GM21723 (cell line): ENCODE data around the gene SESN3.
"Not testable (repeated sequence)": the region's sequence is repeated elsewhere in the genome, so short reads cannot be mapped to it uniquely, and the experiment has no call there.

Source experiments
- ATAC-seq: cut with Tn5 transposase; IDR thresholded peaks from one replicate; pipeline ENCODE4 v1.9.1; 2021; ENCODE audit warnings: mild to moderate bottlenecking, moderate library complexity; ENCODE audit not compliant: unreplicated experiment

Gene SESN3

GRCh38 chr11:95251896-95252295, 20.9 kb upstream of the SESN3 start:
- not testable (repeated sequence) for ATAC-seq

GRCh38 chr11:95248666-95249467, 17.9 kb upstream of the SESN3 start:
- ATAC-seq: peak; percentile 86

GRCh38 chr11:95247883-95248282, 16.9 kb upstream of the SESN3 start:
- ATAC-seq: no peak

GRCh38 chr11:95247127-95247684, 16.2 kb upstream of the SESN3 start:
- ATAC-seq: no peak

- ATAC-seq: no peak
Measured at GRCh38 chr11:95245581-95245980, 14.6 kb upstream of the SESN3 start.

- no peak for ATAC-seq
Measured at GRCh38 chr11:95245038-95245437, 14.0 kb upstream of the SESN3 start.

GRCh38 chr11:95243673-95244072, 12.7 kb upstream of the SESN3 start:
- no peak for ATAC-seq

- ATAC-seq: no peak
Measured at GRCh38 chr11:95242845-95243605, 12.0 kb upstream of the SESN3 start.

GRCh38 chr11:95242091-95242844, 11.3 kb upstream of the SESN3 start:
- ATAC-seq: peak; percentile 52

- ATAC-seq: peak; percentile 44
Measured at GRCh38 chr11:95241681-95242081, 10.7 kb upstream of the SESN3 start.

- no peak for ATAC-seq
Measured at GRCh38 chr11:95239871-95240649, 9.1 kb upstream of the SESN3 start.

GRCh38 chr11:95232666-95233065, 1.7 kb upstream of the SESN3 start:
- ATAC-seq: no peak

GRCh38 chr11:95231881-95232605, 1.0 kb upstream of the SESN3 start:
- peak; percentile 29 for ATAC-seq

- peak; percentile 27 for ATAC-seq
Measured at GRCh38 chr11:95230810-95231126, 234 bp downstream of the SESN3 start.

GRCh38 chr11:95229993-95230809, 801 bp downstream of the SESN3 start:
- ATAC-seq: no peak

- ATAC-seq: no peak
Measured at GRCh38 chr11:95229199-95229992, 1.6 kb downstream of the SESN3 start.

- ATAC-seq: no peak
Measured at GRCh38 chr11:95228081-95228749, 2.8 kb downstream of the SESN3 start.

- not testable (repeated sequence) for ATAC-seq
Measured at GRCh38 chr11:95227060-95227459, 3.9 kb downstream of the SESN3 start.
